Bone marrow (tissue), 2 donors: ENCODE data around the gene INPP5J.
"Not testable (repeated sequence)": the region's sequence is repeated elsewhere in the genome, so short reads cannot be mapped to it uniquely, and the experiment has no call there.

Source experiments
- DNase-seq, 2 donors: peaks; one replicate each; lab custom pipeline; 2025; lab: John Stamatoyannopoulos, UW

Gene INPP5J

DNA sequence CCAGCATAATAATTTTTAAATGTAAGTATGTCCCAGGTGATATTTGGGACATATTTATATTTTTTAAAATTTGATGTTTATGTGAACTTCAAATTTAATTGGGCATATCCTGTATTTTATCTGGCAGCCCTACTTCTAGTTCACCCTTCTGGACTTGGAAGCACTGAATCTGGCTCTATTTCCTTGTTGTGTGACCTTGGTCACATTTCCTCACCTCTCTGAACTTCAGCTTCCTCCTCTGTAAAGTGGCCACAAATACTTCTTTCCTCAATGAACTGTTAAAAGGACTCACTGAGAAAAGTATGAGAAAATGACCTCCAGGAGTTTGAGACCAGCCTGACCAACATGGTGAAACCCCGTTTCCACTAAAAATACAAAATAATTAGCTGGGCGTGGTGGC is 29.1 kb downstream of the INPP5J start:
- no peak for DNase-seq

DNA sequence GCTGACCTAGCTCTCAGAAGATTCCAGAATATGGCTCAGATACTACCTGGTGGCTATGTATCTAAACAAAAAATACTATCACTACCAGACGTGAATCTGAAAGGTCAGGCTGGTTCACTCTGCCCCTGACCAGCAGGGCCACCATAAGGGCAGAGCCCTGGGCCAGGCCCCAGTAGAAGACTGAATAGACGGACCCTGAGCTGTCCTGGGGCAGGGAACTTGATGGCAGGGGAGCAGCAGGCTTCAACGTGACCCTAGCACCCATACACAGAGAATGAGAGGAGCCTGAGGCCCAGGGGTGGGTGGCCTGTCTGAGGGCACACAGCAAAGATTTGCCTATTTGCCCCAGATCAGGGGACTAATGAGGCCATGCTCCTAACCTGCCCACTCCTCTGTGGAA is 30.6 kb downstream of the INPP5J start:
- DNase-seq = no peak

DNA sequence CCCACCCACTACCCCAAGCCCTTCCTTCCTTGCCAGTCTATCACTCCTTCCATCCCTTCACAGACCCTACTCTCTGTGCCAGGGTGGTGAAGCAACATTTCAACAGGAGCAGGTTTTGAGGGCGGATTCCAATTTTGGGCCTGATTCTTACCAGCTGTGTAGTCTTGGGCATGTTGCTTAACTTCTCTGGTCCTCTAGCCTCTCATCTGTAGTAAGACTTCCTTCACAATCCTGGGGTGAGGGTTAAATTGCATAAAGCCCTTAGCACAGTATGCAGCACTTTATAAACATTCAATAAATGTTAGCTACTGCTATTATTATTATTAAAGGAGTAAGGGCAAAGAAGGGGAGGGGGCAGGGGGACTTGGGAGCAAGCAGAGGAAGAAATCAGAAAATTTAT is 32.2 kb downstream of the INPP5J start:
- DNase-seq = no peak

DNA sequence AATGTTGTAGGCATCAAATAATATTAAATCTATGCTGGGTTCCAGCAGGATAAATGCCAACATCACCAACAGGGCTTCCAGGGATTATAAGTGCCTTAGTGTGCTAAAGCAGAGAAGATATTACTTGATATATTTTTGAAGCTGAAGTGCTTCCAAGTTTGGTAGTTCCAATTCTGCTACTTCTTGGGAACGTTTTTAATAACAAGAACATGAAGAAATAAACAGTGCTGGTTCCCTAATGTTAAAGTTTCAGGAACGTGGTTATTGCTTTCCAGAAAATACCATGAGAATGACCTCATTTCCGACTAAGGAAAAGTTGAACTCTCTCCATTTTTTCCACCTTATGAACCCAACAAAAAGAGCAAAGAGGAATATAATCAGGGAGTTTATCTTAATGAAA is 32.7 kb downstream of the INPP5J start:
- DNase-seq = no peak

DNA sequence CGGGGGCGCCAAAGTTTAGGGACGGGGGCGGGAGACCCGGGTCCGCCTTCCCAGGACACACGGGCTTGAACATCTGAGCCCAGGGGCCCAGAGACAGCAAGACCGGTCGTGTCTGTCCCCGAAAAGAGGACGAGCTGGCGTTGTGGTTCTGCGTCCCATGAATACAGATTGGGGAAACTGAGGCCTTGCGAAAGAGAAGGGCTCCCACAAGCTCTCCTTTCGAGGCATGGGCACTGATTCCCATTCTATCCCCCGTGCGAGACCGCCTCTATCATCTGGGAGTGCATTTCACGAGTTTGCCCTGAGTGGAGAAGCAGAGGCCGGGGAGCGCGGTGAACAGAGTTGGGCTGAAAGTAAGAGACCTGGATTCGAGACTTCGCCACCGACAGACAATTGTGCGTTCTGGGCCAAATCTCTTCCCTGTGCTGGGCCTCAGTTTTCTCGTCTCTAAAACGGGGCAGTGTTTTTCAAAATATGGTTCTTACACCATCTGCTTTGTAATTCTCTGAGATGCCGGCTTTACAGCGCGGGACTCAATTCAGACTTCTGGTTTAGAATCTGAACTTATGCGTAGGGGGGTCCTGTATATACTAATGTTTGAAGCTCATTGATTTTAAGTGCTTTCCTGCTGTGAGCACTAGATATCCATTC is 37.7 kb downstream of the INPP5J start:
- no peak for DNase-seq

DNA sequence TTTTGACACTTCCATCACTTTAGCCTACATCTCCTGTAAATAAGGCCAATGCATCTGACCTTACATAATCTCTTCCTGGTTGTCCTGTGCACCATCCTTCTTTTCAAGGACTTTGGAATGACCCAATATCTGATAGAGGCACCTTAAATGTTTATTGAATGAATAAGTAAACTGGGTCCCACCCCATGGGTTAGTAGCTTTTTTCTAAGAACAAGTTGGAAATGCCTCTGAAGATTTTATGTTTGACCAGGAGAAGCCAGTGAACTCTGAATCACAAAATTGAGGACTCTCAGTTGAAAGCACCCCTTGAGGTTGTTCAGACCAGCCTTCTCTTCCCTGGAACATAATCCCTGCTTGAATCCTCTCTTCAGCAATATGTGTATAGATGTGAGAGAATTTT is 38.6 kb downstream of the INPP5J start:
- no peak for DNase-seq

DNA sequence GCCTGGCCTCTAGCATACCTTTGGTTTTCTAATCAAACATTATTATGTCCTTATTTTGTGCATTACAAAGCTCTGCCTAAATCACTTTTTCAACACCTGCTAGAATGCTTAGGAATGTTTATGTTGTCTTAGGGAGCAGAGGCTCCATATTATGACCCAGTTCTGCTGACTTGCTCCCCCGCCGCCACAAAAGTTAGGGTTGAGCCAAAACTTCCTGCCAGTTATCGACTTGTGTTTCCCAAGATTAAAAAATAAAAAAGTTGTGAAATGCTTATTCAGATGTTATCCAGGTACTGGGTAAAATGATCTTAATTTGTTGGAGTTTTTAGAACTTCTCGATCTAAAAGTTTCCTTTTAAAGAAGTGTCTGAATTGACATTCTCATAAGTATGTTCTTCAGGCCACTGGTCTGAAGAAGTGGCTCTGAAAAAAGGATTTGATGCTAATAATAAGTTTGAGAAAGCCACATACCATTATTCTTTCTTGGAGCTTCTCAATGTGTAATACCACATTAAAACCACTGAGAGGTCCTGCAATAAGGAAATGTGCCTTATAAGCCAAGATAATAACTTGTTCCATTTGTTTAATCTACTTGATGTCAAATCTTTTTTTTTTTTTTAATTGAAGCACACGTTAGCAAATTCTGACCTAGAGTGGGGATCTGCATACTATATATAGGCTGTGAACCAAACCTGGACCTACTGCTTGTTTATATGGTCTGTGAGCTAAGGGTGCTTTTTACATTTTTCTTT is 39.4 kb downstream of the INPP5J start:
- DNase-seq = no peak

DNA sequence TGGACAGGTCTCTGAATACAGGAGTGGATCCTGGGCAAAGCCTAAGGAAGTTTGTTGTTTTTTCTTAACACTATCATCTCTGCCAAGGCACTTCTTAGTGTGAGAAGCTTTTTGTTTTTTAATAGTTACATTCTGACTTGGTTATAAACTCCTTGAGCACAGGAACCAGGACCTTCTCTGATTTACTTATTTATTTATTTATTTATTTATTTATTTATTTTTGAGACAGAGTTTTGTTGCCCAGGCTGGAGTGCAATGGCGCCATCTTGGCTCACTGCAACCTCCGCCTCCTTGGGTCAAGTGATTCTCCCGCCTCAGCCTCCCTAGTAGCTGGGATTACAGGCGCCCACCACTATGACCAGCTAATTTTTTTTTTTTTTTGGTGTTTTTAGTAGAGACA is 48.2 kb downstream of the INPP5J start:
- no peak for DNase-seq

DNA sequence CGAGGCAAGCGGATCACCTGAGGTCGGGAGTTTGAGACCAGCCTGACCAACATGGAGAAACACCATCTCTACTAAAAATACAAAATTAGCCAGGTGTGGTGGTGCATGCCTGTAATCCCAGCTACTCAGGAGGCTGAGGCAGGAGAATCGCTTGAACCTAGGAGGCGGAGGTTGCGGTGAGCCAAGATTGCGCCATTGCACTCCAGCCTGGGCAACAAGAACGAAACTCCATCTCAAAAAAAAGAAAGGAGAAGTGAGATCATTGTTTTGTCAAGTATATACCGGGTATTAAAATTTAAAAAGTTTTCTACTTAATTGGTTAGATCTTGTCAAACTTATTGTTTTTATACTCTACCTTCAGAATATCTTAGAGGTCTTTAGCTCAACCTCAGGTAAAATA is 49.0 kb downstream of the INPP5J start:
- DNase-seq = not testable (repeated sequence)

DNA sequence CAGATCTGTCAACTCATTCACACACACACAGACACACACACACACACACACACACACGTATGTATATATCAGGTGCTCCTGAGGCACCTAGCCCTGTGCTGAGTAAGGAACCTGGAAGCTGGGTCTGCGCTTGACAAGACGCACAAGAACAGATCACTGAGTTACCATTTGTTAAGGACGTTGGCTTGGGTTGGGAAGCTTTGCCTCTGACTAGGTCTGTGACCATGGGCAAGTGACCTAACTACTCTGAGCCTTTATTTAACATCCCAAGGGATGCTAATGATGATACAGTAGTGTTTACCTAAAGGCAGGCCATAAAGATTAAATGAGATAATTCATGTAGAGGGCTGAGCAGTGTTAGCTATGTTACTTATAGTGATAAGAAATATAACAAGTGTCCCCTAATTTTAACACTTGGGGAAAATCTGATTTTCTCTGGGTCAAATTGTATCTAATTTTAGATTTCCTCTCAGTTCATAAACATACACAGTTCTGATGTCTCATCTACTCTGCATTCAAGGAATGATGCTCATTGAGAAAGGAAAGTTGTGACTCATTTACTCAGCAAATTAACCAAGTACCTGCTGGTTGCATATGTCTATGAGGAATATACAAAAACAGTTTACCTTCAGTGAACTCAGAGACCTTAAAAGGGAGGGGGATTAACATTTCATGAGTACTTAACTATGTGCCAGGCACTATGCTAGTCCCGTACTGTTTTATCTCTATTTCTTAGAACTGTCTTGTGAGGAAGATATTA is 50.8 kb downstream of the INPP5J start:
- no peak for DNase-seq

DNA sequence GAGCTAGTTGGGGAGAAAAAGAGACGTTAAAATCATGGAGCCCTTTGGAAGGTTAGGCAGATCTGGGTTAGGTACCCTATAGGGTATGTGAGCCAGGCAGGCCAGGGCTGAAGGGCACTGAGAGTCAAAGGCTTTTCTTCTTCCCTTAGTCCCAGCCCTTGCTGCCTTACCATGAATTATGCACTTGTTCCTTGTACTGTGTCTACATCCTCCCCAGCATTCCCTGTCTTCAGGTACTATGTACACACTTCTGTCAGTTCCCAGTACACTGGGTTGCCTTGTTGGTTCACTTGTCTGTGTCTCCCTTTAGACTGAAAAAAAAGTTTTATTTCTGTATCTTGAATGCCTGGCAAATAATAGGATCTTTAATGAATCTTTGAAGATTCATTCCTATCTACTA is 54.2 kb downstream of the INPP5J start:
- DNase-seq = no peak

DNA sequence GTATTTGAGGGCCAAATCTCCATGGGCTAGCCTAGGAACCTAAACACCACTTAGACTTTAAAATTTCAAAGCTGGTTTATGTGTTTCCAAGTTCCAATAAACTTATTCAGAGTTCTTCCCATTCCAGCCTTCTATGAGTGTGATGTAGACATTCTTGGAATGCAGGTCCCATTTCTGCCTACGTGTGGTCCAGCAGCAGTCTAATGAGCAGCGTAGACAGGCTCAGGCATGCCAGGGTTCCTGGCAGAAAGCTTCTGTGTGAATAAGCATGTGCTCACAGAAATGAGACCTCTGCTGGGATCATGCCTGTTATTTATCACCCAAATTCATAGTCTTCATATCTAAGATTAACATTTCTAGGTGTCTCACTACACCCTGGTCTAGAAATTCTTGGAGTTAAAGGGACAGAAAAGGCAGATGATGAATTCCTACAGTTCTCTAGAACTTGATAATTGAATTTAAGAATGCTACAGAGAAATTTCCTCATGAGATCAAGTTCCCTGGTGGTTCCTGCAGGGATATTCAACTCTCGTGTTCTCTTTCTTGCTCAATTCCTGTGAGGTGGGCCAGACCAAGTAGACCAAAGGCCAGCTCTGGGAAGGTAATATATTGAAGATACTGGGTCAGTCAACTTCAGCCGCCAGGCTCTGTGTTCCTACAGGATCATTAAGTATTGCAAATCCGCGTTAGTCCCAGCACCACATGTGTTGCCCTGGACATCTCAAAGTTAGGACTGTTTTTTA is 54.8 kb downstream of the INPP5J start:
- no peak for DNase-seq

DNA sequence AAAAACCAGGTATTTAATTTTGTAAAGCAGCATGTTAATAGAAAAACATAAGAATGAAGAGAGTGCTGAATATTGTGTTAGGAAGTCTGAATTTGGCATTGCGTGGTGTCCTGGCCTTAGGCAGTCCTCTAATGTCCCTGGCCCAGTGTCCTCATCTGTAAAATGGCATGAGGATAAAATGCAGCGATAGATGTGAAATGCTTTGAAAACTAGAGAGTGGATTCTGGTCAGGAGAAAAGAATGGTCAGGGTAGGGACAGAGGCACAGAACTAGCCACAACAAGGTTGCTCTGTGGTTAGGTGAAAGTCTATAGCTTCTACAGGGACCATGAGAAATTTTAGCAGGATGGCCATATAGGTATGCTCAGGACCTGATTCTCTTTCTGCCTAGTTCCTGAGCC is 56.1 kb downstream of the INPP5J start:
- DNase-seq = no peak

DNA sequence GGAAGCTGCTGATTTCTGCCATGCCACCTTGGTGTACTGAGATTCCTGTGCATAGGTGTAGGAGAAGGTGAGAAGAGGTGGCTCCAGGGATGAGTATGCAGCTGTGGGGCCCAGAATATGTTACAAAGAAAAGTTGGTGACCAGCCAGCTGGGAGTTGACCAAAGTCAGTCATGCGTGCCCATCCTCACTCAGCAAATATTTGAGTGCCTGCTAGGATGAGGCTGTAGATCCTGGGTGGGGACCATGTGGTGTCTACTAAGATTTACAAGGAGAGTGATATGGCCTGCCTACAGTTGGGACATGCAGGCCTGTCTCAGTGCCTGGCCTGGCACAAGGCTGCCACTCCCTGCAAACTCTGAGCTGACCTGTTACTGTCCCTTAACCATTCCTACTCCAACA is 56.6 kb downstream of the INPP5J start:
- DNase-seq = no peak

DNA sequence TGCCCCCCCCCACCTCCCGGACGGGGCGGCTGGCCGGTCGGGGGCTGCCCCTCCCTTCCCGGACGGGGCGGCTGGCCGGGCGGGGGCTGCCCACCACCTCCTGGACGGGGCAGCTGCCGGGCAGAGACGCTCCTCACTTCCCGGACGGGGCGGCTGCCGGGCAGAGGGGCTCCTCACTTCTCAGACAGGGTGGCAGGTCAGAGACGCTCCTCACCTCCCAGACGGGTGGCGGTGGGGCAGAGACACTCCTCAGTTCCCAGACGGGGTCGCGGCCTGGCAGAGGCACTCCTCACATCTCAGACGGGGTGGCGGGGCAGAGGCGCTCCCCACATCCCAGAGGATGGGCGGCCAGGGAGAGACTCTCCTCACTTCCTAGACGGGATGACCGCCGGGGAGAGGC is 61.2 kb downstream of the INPP5J start:
- DNase-seq = no peak
